Gastrocnemius medialis (tissue), 4 donors: ENCODE data around the gene HNRNPD. TPM values are rescaled to one million over a fixed set of nuclear protein-coding genes. Genes with fewer than 3 reads are reported as not detected.
"Not testable (repeated sequence)": the region's sequence is repeated elsewhere in the genome, so short reads cannot be mapped to it uniquely, and the experiment has no call there.

Experiments
- ATAC-seq, 2 donors: fragments of 150-250 bp; one replicate each; pipeline ENCODE4 v1.9.1; 2016
- DNase-seq, 2 donors: peaks; one replicate each; pipeline ENCODE4 v3.0.0-alpha.2; 2019
- H3K27ac ChIP-seq, 4 donors: fragments of 200-600 bp; sonication (generic); 1 replicate in 1 of 4; 2 replicates in 3 of 4; pipeline ENCODE4 v1.5.1; 2016 to 2018; ENCODE audit warnings: mild to moderate bottlenecking in 2 of 4, moderate library complexity in 1 of 4
- H3K27me3 ChIP-seq, 3 donors: fragments of 200-600 bp; sonication (generic) in 2 of 3; 1 replicate in 1 of 3; 2 replicates in 2 of 3; pipeline versions ENCODE4 v1.5.1 to v1.6.0; 2016 to 2019; ENCODE audit warnings: mild to moderate bottlenecking in 1 of 3, moderate library complexity in 1 of 3
- H3K36me3 ChIP-seq, 2 donors: fragments of 200-600 bp; sonication (generic) in 1 of 2; one replicate each; pipeline ENCODE4 v1.5.1; 2017 to 2018
- H3K4me1 ChIP-seq, 2 donors: fragments of 200-600 bp; sonication (generic) in 1 of 2; one replicate each; pipeline ENCODE4 v1.5.1; 2016 to 2017; ENCODE audit warnings: mild to moderate bottlenecking in 2 of 2
- H3K4me3 ChIP-seq, 4 donors: fragments of 200-600 bp; sonication (generic) in 3 of 4; 1 replicate in 1 of 4; 2 replicates in 3 of 4; pipeline ENCODE4 v1.5.1; 2016 to 2019; ENCODE audit warnings: mild to moderate bottlenecking in 2 of 4
- H3K9me3 ChIP-seq, 3 donors: fragments of 200-600 bp; sonication (generic) in 2 of 3; 1 replicate in 1 of 3; 2 replicates in 2 of 3; pipeline ENCODE4 v1.5.1; 2016 to 2019
- CTCF ChIP-seq, 5 experiments: fragments of 450-650 bp in 3 of 5; fragments of 200-600 bp in 2 of 5; sonication (generic) in 2 of 5; IDR thresholded peaks in 4 of 5; conservative IDR thresholded peaks in 1 of 5; 1 replicate in 4 of 5; 2 replicates in 1 of 5; pipeline ENCODE4 v1.5.1; 2016 to 2019; ENCODE audit warnings: antibody characterized with exemption in 5 of 5, mild to moderate bottlenecking in 3 of 5, moderate library complexity in 3 of 5
- POLR2A ChIP-seq, 2 donors: fragments of 450-650 bp; IDR thresholded peaks; one replicate each; pipeline ENCODE4 v1.6.1; 2017; ENCODE audit warnings: antibody characterized with exemption in 2 of 2, mild to moderate bottlenecking in 2 of 2, moderate library complexity in 2 of 2
- in situ Hi-C, 4 donors: fragments of 200-750 bp; cut with MboI; loops; one replicate each; pipeline versions ENCODE4 v1.15.0 to v1.8.0; 2017; ENCODE audit warnings: low sequenced_read_pairs in 4 of 4
- intact Hi-C: fragments of 100-400 bp; cut with DNase I; formaldehyde crosslinking; loops from one replicate; pipeline ENCODE4 v1.15.1; 2023; ENCODE audit warnings: low total_unique reads
- total RNA-seq, 4 donors: library from RNA; depleted of rRNA; stranded (reverse); fragments of >200 nt; gene quantifications; one replicate each; pipeline versions ENCODE4 v1.1.0 to v1.2.3, GENCODE V29; 2016

Gene HNRNPD
- total RNA-seq, 4 donors from 2014 or later, result 26.9 to 46.0 (median 37.4) TPM

GRCh38 chr4:82398263-82398662 is 24.5 kb upstream of the HNRNPD start:
- in situ Hi-C loops, result no loop called here

GRCh38 chr4:82397527-82397926 is 23.7 kb upstream of the HNRNPD start:
- no peaks in the 10 kb centered on the region for H3K9me3 ChIP-seq
- H3K36me3 ChIP-seq, result no peaks in the 10 kb centered on the region
- intact Hi-C loops, result no loop called here
- H3K4me3 ChIP-seq, result no peak overlapping the region
- no peak overlapping the region for H3K27ac ChIP-seq
- H3K27me3 ChIP-seq, result no peaks in the 10 kb centered on the region
- DNase-seq (no peak), ATAC-seq (no peak)
- H3K4me1 ChIP-seq, result no peaks in the 10 kb centered on the region
- TF ChIP-seq POLR2A (IDR thresholded peaks at IDR 0.05) (no peak), CTCF (IDR thresholded peaks at IDR 0.05 in 4 of 5, conservative IDR thresholded peaks at IDR 0.05 in 1 of 5) (no peak)
- in situ Hi-C loops, result no loop called here

More at GRCh38 chr4:82398263-82398662, 24.5 kb upstream of the HNRNPD start:
- Histone ChIP-seq H3K9me3 (no peaks in the 10 kb centered on the region), H3K4me3 (no peak overlapping the region), H3K36me3 (no peaks in the 10 kb centered on the region), H3K4me1 (no peaks in the 10 kb centered on the region), H3K27me3 (no peaks in the 10 kb centered on the region), H3K27ac (no peak overlapping the region)
- no peak for ATAC-seq
- DNase-seq, result no peak
- TF ChIP-seq CTCF (IDR thresholded peaks at IDR 0.05 in 4 of 5, conservative IDR thresholded peaks at IDR 0.05 in 1 of 5) (no peak), POLR2A (IDR thresholded peaks at IDR 0.05) (no peak)
- intact Hi-C loops, result no loop called here

DNA sequence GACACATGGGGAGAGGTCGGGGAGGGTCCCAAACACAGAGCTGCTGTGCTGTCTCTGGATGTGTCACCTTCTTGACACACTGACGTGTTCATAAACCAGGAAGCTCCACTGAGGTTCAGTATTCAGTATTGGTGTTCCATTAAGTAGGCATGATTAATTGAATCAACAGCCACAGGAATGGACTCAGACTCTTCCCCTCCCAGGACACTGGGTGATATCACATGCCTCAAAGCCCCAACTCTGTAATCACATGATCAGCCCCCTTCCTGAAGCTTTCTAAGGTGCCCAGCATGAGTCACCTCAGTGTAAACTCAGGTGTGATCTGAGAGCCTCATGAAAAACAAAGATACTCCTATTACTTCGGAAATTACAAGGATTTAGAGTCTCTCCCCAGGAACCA is 21.1 kb upstream of the HNRNPD start:
- intact Hi-C loops, result no loop called here
- no peaks in the 10 kb centered on the region for H3K4me1 ChIP-seq
- no peak overlapping the region for H3K27ac ChIP-seq
- no peaks in the 10 kb centered on the region for H3K9me3 ChIP-seq
- in situ Hi-C loops, result no loop called here
- H3K36me3 ChIP-seq, result no peaks in the 10 kb centered on the region
- no peaks in the 10 kb centered on the region for H3K27me3 ChIP-seq
- H3K4me3 ChIP-seq, result no peak overlapping the region
- TF ChIP-seq CTCF (IDR thresholded peaks at IDR 0.05 in 4 of 5, conservative IDR thresholded peaks at IDR 0.05 in 1 of 5), result no peak
- ATAC-seq, result no peak
- no peak for DNase-seq

DNA sequence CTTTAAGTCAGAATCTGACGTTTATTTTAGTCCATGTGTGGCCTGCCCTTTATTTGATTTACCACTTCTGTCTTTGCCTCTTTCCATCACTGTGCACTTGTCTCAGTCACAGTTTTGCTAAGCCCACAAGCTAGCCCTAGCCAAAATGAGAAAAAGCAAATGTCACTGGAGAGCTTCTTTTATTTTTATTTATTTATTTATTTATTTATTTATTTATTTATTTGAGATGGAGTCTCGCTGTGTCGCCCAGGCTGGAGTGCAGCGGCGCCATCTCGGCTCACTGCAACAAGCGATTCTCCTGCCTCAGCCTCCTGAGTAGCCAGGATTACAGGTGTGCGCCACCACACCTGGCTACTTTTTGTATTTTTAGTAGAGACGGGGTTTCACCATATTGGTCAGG is 16.3 kb upstream of the HNRNPD start:
- in situ Hi-C loops, ATAC-seq: not testable (repeated sequence)

GRCh38 chr4:82388405-82388804 is 14.6 kb upstream of the HNRNPD start:
- H3K4me3 ChIP-seq, result no peak overlapping the region
- TF ChIP-seq CTCF (IDR thresholded peaks at IDR 0.05 in 4 of 5, conservative IDR thresholded peaks at IDR 0.05 in 1 of 5) (peak in 1 of 5 experiments; percentile 10), POLR2A (IDR thresholded peaks at IDR 0.05) (no peak)
- in situ Hi-C loops (no loop called here), intact Hi-C loops (no loop called here)
- no peaks in the 10 kb centered on the region for H3K9me3 ChIP-seq
- ATAC-seq (no peak), DNase-seq (no peak)
- H3K4me1 ChIP-seq, result no peaks in the 10 kb centered on the region
- no peak overlapping the region for H3K27ac ChIP-seq
- no peaks in the 10 kb centered on the region for H3K27me3 ChIP-seq
- H3K36me3 ChIP-seq, result no peaks in the 10 kb centered on the region

More for the DNA sequence above, 16.3 kb upstream of the HNRNPD start:
- H3K4me3 ChIP-seq, H3K27me3 ChIP-seq, DNase-seq, H3K9me3 ChIP-seq, H3K27ac ChIP-seq, H3K4me1 ChIP-seq, H3K36me3 ChIP-seq, intact Hi-C loops: not testable (repeated sequence)

GRCh38 chr4:82386312-82386711 is 12.5 kb upstream of the HNRNPD start:
- H3K36me3 ChIP-seq, intact Hi-C loops, in situ Hi-C loops, H3K4me3 ChIP-seq, H3K27me3 ChIP-seq, DNase-seq, H3K9me3 ChIP-seq, ATAC-seq, H3K27ac ChIP-seq, H3K4me1 ChIP-seq: not testable (repeated sequence)
